Effector memory CD8-positive, alpha-beta T cell (primary cell): ENCODE data around the gene TMCO4.

Source experiments
- ATAC-seq: fragments of 150-1000 bp; cut with Tn5 transposase; replicated peaks from 2 replicates; pipeline ENCODE4 v1.10.0; 2021; ENCODE audit warnings: mild to moderate bottlenecking, moderate library complexity
- DNase-seq, 3 experiments: peaks; one replicate each; pipeline ENCODE4 v3.0.0; 2021
- H3K27ac Mint-ChIP-seq, 2 donors: one replicate each; pipeline ENCODE4 v1.8.0; 2022; ENCODE audit warnings: mild to moderate bottlenecking in 2 of 2, mixed read lengths in 2 of 2, moderate library complexity in 2 of 2
- H3K27me3 Mint-ChIP-seq, 2 donors: one replicate each; pipeline ENCODE4 v1.8.0; 2022; ENCODE audit warnings: mixed read lengths in 2 of 2
- H3K36me3 Mint-ChIP-seq: one replicate; pipeline ENCODE4 v1.8.0; 2022; ENCODE audit warnings: mild to moderate bottlenecking, moderate library complexity, mixed read lengths; ENCODE audit not compliant: insufficient read depth
- H3K4me1 Mint-ChIP-seq, 2 donors: one replicate each; pipeline ENCODE4 v1.8.0; 2022; ENCODE audit warnings: low read depth in 2 of 2, mixed read lengths in 2 of 2
- H3K4me3 Mint-ChIP-seq, 2 donors: one replicate each; pipeline ENCODE4 v1.8.0; 2022; ENCODE audit warnings: mild to moderate bottlenecking in 2 of 2, mixed read lengths in 2 of 2, moderate library complexity in 2 of 2
- H3K9me3 Mint-ChIP-seq, 2 donors: one replicate each; pipeline ENCODE4 v1.8.0; 2022; ENCODE audit warnings: mixed read lengths in 2 of 2

Gene TMCO4

DNA sequence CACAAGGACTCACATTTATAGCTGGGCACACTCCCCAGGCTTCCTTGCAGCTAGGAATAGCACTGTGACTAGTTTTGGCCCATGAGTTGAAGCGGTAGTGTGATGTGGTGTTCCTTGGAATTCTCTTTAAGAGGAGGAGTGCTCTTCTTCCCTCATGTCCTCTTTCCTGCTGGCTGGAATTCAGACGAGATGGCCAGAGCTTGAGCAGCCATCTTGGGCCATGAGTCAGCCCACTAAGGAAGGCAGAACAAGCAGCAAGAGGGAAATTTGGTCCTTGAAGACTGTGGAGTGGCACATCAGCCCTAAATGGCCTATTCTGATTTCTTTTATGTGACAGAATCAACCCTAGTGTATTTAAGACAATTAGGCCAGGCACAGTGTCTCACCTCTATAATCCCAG is 115.0 kb downstream of the TMCO4 start:
- Mint-ChIP-seq H3K4me1 (peaks cover 20 to 24% of the 10 kb centered on the region in 2 donors), H3K27me3 (no peaks in the 10 kb centered on the region), H3K9me3 (no peaks in the 10 kb centered on the region), H3K36me3 (peaks cover 12% of the 10 kb centered on the region), H3K4me3 (no peak overlapping the region), H3K27ac (no peak overlapping the region)
- no peak for DNase-seq
- ATAC-seq, result no peak

DNA sequence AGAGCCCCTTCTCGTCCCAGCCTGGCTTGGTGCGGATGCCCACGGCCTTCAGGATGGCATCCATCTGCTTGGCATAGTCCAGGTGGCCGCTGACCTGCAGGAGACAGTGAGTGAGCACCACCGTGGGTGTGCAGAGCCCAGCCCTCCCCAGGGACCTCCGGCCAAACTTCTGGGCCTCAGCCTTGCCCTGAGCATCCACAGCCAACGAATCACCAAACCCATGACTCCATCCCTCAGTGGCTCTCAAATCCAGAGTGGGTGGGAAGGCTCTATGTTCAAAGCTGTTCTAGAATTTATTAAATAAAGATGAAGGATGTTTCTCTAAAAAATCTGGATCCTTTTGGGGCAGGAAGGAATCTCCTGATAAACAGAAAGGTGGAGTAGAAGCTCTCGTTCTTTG is 116.4 kb downstream of the TMCO4 start:
- Mint-ChIP-seq H3K9me3 (no peaks in the 10 kb centered on the region), H3K27ac (no peak overlapping the region), H3K36me3 (peaks cover 12% of the 10 kb centered on the region), H3K4me1 (peaks cover 9 to 10% of the 10 kb centered on the region in 2 donors), H3K4me3 (no peak overlapping the region), H3K27me3 (no peaks in the 10 kb centered on the region)
- DNase-seq (no peak), ATAC-seq (no peak)

DNA sequence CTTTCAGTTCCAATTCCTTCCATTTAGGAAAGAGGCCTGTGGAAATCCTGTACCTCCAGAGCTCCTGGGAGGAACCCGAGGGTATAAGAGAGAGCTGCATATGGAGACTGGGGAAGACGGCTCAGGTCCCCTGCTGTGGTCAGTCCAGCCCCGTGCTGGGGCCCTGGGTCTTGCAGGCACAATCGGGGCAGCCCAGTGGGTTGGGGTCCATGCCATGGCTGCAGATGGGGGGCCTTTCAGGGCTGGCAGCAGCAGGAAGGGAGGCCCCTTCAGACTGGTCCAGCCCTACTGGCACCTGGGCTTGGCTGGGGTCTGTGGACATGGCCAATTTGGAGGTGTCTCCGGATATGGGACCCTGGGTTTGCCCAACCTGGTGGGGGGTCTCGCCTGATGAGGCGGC is 116.8 kb downstream of the TMCO4 start:
- Mint-ChIP-seq H3K36me3 (peaks cover 10% of the 10 kb centered on the region), H3K4me3 (no peak overlapping the region), H3K27me3 (no peaks in the 10 kb centered on the region), H3K4me1 (peaks cover 5 to 6% of the 10 kb centered on the region in 2 donors), H3K9me3 (no peaks in the 10 kb centered on the region), H3K27ac (no peak overlapping the region)
- DNase-seq, result no peak
- no peak for ATAC-seq

- H3K4me3 Mint-ChIP-seq, result no peak overlapping the region
- ATAC-seq (no peak), DNase-seq (no peak)
- peaks cover 8% of the 10 kb centered on the region for H3K36me3 Mint-ChIP-seq
- H3K4me1 Mint-ChIP-seq, result peaks cover 0 to 2% of the 10 kb centered on the region in 2 donors
- H3K27ac Mint-ChIP-seq, result no peak overlapping the region
- no peaks in the 10 kb centered on the region for H3K9me3 Mint-ChIP-seq
- no peaks in the 10 kb centered on the region for H3K27me3 Mint-ChIP-seq
These were observed 117.5 kb downstream of the TMCO4 start for GRCh38 chr1:19682257-19682656.

DNA sequence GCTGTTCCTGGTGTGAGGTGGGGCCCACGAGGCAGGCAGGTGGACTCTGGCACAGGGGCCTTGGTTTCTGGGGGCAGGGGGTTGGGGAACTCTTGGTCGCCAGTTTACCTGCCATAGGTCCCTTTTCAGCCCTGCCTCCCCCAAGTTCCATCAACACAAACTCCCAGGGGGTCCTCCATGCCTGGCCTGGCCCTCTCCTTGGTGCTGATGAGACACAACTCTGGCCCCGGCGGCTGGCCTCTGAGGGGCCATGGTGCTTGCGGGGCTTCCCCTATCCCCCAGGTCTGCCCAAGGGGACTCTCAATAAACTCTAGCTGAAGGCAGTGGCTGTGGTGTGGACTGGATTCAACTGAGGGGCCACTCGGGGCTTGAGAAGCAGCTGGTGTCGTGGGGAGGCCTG is 119.1 kb downstream of the TMCO4 start:
- ATAC-seq, result no peak
- no peak overlapping the region for H3K27ac Mint-ChIP-seq
- DNase-seq, result no peak
- peaks cover 0 to 9% of the 10 kb centered on the region in 2 donors for H3K4me1 Mint-ChIP-seq
- no peaks in the 10 kb centered on the region for H3K36me3 Mint-ChIP-seq
- no peak overlapping the region for H3K4me3 Mint-ChIP-seq
- no peaks in the 10 kb centered on the region for H3K9me3 Mint-ChIP-seq
- peaks cover 0 to 11% of the 10 kb centered on the region in 2 donors for H3K27me3 Mint-ChIP-seq

DNA sequence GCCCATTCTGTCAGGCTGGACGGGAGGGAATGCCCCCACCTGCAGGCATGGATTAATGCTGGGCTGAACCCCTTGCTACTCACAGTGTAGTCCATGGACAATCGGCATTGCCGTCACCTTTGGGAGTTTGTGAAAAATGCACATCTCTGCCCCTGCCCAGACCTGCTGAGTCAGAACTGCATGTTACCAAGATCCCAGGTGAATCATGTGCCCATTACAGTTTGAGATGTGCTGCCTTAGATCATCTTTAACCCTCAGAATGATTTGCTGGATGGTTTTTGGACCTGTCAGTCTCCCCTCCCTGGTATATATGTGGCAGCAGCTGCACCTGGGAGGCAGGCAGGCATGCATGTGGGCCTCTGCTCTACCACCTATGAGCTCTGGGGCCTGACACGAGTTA is 120.0 kb downstream of the TMCO4 start:
- H3K27me3 Mint-ChIP-seq, result peaks cover 0 to 21% of the 10 kb centered on the region in 2 donors
- ATAC-seq (no peak), DNase-seq (no peak)
- peaks cover 0 to 9% of the 10 kb centered on the region in 2 donors for H3K4me1 Mint-ChIP-seq
- H3K27ac Mint-ChIP-seq, result no peak overlapping the region
- H3K4me3 Mint-ChIP-seq, result no peak overlapping the region
- no peaks in the 10 kb centered on the region for H3K36me3 Mint-ChIP-seq
- H3K9me3 Mint-ChIP-seq, result no peaks in the 10 kb centered on the region

DNA sequence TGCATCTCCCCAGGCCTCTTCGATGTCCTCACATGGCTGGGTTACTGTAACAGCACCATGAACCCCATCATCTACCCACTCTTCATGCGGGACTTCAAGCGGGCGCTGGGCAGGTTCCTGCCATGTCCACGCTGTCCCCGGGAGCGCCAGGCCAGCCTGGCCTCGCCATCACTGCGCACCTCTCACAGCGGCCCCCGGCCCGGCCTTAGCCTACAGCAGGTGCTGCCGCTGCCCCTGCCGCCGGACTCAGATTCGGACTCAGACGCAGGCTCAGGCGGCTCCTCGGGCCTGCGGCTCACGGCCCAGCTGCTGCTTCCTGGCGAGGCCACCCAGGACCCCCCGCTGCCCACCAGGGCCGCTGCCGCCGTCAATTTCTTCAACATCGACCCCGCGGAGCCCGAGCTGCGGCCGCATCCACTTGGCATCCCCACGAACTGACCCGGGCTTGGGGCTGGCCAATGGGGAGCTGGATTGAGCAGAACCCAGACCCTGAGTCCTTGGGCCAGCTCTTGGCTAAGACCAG is 120.7 kb downstream of the TMCO4 start:
- Mint-ChIP-seq H3K27me3 (peaks cover 0 to 27% of the 10 kb centered on the region in 2 donors), H3K4me1 (peaks cover 0 to 9% of the 10 kb centered on the region in 2 donors), H3K4me3 (no peak overlapping the region), H3K27ac (no peak overlapping the region), H3K36me3 (no peaks in the 10 kb centered on the region), H3K9me3 (no peaks in the 10 kb centered on the region)
- DNase-seq (no peak), ATAC-seq (no peak)

GRCh38 chr1:19678493-19678892 is 121.2 kb downstream of the TMCO4 start:
- Mint-ChIP-seq H3K36me3 (no peaks in the 10 kb centered on the region), H3K4me1 (peaks cover 0 to 9% of the 10 kb centered on the region in 2 donors), H3K27me3 (peaks cover 0 to 27% of the 10 kb centered on the region in 2 donors), H3K9me3 (no peaks in the 10 kb centered on the region), H3K27ac (no peak overlapping the region), H3K4me3 (no peak overlapping the region)
- ATAC-seq (no peak), DNase-seq (no peak)

DNA sequence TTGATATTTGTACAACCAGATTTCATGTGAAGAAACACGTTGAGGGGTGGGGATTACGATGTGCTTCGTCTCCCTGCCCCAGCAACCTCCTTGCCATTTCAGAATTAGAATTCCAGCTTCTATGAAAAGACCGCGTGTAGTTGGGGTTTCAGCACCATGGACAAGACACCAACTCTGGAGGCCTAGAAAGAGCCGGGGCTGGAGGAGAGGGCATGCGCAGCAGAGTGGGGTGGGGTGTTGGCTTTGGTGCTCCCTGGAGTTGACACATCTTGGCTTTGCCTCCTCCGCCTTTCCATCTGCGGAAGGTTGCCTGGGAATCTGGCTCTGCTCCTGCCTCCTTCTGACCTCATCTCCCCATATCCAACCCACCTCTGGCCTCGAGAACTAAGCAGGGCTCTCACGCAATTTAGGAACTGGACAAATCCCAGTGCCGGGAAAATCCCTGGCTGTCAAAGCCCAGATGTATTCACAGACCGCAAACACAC is 123.2 kb downstream of the TMCO4 start:
- Mint-ChIP-seq H3K4me3 (no peak overlapping the region), H3K4me1 (peaks cover 0 to 9% of the 10 kb centered on the region in 2 donors), H3K27ac (no peak overlapping the region), H3K9me3 (no peaks in the 10 kb centered on the region), H3K36me3 (peaks cover 3% of the 10 kb centered on the region), H3K27me3 (peaks cover 0 to 38% of the 10 kb centered on the region in 2 donors)
- ATAC-seq, result no peak
- DNase-seq, result peak in 1 of 3 experiments; percentile 19

DNA sequence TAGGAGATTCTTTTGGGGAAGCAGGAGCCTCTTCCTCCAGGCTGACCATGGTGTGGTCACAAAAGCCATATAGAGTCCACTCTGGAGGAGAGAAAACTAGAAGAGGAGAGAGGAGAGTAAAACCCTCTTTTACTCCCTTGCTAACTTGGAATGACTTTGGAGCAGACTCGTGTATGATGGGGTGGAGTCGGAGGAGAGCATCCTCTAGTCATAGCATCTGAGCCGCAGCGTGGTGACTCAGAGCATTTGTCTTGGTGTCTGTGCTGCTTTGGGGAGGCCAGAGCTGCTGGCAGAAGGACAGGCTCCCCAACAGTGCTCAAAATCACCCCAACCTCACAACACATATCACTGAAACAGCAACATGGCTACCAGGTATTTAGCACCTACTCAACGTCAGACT is 123.9 kb downstream of the TMCO4 start:
- peaks cover 0 to 9% of the 10 kb centered on the region in 2 donors for H3K4me1 Mint-ChIP-seq
- H3K9me3 Mint-ChIP-seq, result no peaks in the 10 kb centered on the region
- H3K27ac Mint-ChIP-seq, result no peak overlapping the region
- no peak for DNase-seq
- H3K4me3 Mint-ChIP-seq, result no peak overlapping the region
- H3K27me3 Mint-ChIP-seq, result peaks cover 0 to 44% of the 10 kb centered on the region in 2 donors
- no peak for ATAC-seq
- peaks cover 3% of the 10 kb centered on the region for H3K36me3 Mint-ChIP-seq

DNA sequence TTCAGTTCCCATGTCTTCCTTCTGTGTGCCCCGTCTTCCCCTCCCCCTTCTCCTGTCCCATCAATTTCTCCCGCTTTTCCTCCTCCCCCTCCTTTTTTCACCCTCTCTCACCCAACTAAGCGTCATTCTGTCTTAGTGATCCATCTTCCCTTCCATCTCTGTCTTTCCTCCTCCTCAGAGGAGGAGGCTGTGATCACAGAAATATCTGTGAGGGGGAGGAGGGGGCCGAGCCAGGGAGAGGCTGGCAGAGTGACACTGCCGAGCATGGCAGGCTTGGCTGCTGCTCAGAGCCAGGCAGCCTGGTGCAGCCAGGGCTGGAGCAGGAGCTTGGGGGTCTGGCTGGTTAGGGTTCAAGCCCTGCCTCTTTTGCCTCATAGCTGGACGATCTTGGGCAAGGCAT is 127.5 kb downstream of the TMCO4 start:
- H3K4me3 Mint-ChIP-seq, result no peak overlapping the region
- peaks cover 0 to 77% of the 10 kb centered on the region in 2 donors for H3K27me3 Mint-ChIP-seq
- H3K9me3 Mint-ChIP-seq, result no peaks in the 10 kb centered on the region
- DNase-seq, result no peak
- no peak for ATAC-seq
- H3K36me3 Mint-ChIP-seq, result peaks cover 3% of the 10 kb centered on the region
- no peak overlapping the region for H3K27ac Mint-ChIP-seq
- H3K4me1 Mint-ChIP-seq, result peaks cover 0 to 7% of the 10 kb centered on the region in 2 donors

- DNase-seq (no peak), ATAC-seq (no peak)
- Mint-ChIP-seq H3K4me3 (no peak overlapping the region), H3K27me3 (peaks cover 5 to 81% of the 10 kb centered on the region in 2 donors), H3K9me3 (no peaks in the 10 kb centered on the region), H3K4me1 (peaks cover 5 to 11% of the 10 kb centered on the region in 2 donors), H3K36me3 (peaks cover 3% of the 10 kb centered on the region), H3K27ac (no peak overlapping the region)
These were observed 128.9 kb downstream of the TMCO4 start for GRCh38 chr1:19670787-19671186.

- DNase-seq (no peak), ATAC-seq (no peak)
- H3K9me3 Mint-ChIP-seq, result no peaks in the 10 kb centered on the region
- no peak overlapping the region for H3K4me3 Mint-ChIP-seq
- peaks cover 7% of the 10 kb centered on the region for H3K36me3 Mint-ChIP-seq
- H3K27ac Mint-ChIP-seq, result no peak overlapping the region
- peaks cover 6 to 76% of the 10 kb centered on the region in 2 donors for H3K27me3 Mint-ChIP-seq
- H3K4me1 Mint-ChIP-seq, result peaks cover 11 to 17% of the 10 kb centered on the region in 2 donors
These were observed 130.8 kb downstream of the TMCO4 start for GRCh38 chr1:19668888-19669287.

DNA sequence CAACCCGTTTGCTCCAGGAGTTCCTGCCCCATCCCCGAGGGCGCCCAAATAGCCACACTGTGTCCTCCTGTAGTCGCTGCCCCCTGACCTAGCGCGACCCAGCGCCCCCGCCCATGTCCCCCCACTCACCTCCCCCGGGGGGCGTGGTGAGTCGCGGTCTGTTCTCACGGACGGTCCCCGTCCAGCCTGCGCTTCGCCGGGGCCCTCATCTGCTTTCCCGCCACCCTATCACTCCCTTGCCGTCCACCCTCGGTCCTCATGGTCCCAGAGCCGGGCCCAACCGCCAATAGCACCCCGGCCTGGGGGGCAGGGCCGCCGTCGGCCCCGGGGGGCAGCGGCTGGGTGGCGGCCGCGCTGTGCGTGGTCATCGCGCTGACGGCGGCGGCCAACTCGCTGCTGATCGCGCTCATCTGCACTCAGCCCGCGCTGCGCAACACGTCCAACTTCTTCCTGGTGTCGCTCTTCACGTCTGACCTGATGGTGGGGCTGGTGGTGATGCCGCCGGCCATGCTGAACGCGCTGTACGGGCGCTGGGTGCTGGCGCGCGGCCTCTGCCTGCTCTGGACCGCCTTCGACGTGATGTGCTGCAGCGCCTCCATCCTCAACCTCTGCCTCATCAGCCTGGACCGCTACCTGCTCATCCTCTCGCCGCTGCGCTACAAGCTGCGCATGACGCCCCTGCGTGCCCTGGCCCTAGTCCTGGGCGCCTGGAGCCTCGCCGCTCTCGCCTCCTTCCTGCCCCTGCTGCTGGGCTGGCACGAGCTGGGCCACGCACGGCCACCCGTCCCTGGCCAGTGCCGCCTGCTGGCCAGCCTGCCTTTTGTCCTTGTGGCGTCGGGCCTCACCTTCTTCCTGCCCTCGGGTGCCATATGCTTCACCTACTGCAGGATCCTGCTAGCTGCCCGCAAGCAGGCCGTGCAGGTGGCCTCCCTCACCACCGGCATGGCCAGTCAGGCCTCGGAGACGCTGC is 133.9 kb downstream of the TMCO4 start:
- Mint-ChIP-seq H3K4me1 (peaks cover 12 to 17% of the 10 kb centered on the region in 2 donors), H3K36me3 (peaks cover 4% of the 10 kb centered on the region), H3K9me3 (no peaks in the 10 kb centered on the region), H3K4me3 (peak overlapping the region; percentile 76 to 81), H3K27me3 (peaks cover 6 to 71% of the 10 kb centered on the region in 2 donors), H3K27ac (peak overlapping the region; percentile 3 to 20)
- DNase-seq (no peak), ATAC-seq (peak; percentile 22)
